Upper lobe of left lung (tissue), 6 donors: ENCODE measurements around the gene CYBRD1. TPM values are rescaled to one million over a fixed set of nuclear protein-coding genes. Genes with fewer than 3 reads are reported as not detected.
"Not testable (repeated sequence)": the region's sequence is repeated elsewhere in the genome, so short reads cannot be mapped to it uniquely, and the experiment has no call there.

Experiments
- ATAC-seq, 2 donors: fragments of 200-7000 bp; cut with Tn5 transposase; one replicate each; pipeline ENCODE4 v1.9.1; 2022; ENCODE audit warnings: mild to moderate bottlenecking in 2 of 2, moderate library complexity in 2 of 2; ENCODE audit not compliant: low FRiP score in 2 of 2
- DNase-seq, 2 donors: peaks; one replicate each; pipeline ENCODE4 v3.0.0-alpha.2; 2019 to 2020
- H3K27ac ChIP-seq, 4 donors: fragments of 200-600 bp; sonication (generic); one replicate each; pipeline ENCODE4 v1.5.1; 2016 to 2019
- H3K27me3 ChIP-seq, 4 donors: fragments of 200-600 bp; sonication (generic); one replicate each; pipeline ENCODE4 v1.5.1; 2017 to 2019
- H3K36me3 ChIP-seq, 4 donors: fragments of 200-600 bp; sonication (generic); one replicate each; pipeline ENCODE4 v1.5.1; 2016 to 2019
- H3K4me1 ChIP-seq, 4 donors: fragments of 200-600 bp; sonication (generic); one replicate each; pipeline ENCODE4 v1.5.1; 2018 to 2019
- H3K4me3 ChIP-seq, 4 donors: fragments of 200-600 bp; sonication (generic); one replicate each; pipeline ENCODE4 v1.5.1; 2017 to 2019; ENCODE audit warnings: mild to moderate bottlenecking in 2 of 4, moderate library complexity in 1 of 4
- H3K9me3 ChIP-seq, 4 donors: fragments of 200-600 bp; sonication (generic); one replicate each; pipeline ENCODE4 v1.5.1; 2018 to 2019
- CTCF ChIP-seq, 6 experiments: fragments of 450-650 bp in 4 of 6; fragments of 200-600 bp in 2 of 6; sonication (generic) in 2 of 6; IDR thresholded peaks; one replicate each; pipeline ENCODE4 v1.5.1; 2016 to 2019; ENCODE audit warnings: antibody characterized with exemption in 6 of 6
- EP300 ChIP-seq, 4 donors: sonication (generic); formaldehyde crosslinking; IDR thresholded peaks; one replicate each; pipeline ENCODE4 v1.5.1; 2017; ENCODE audit warnings: antibody characterized with exemption in 4 of 4, control low read depth in 2 of 4
- POLR2A ChIP-seq, 4 donors: fragments of 450-650 bp; IDR thresholded peaks; one replicate each; pipeline ENCODE4 v1.5.1; 2016 to 2017; ENCODE audit warnings: antibody characterized with exemption in 4 of 4, mild to moderate bottlenecking in 2 of 4
- POLR2AphosphoS5 ChIP-seq, 2 donors: sonication (generic); formaldehyde crosslinking; IDR thresholded peaks; one replicate each; pipeline ENCODE4 v1.5.1; 2017; ENCODE audit warnings: antibody characterized with exemption in 2 of 2
- WGBS, 2 donors: methylation state at CpG; one replicate each; pipeline ENCODE4 v1.1.5; 2017 to 2018; 5-methylcytosine and 5-hydroxymethylcytosine counted together
- total RNA-seq, 6 donors: library from RNA; depleted of rRNA in 4 of 6; stranded (reverse); fragments of >200 nt in 4 of 6; gene quantifications; one replicate each; pipeline versions ENCODE4 v1.1.0 to v1.2.1, GENCODE V29; 2016 to 2021
- donor health status: DM: no; HTN: no; CAD: no; lungs with moderate emphysema.
- donor health status: DM: no; HTN: yes; CAD: no; lungs with severe emphysema.

CYBRD1 gene
- total RNA-seq, 6 donors from 2014 or later = 71.7 to 383 (median 214) TPM

DNA sequence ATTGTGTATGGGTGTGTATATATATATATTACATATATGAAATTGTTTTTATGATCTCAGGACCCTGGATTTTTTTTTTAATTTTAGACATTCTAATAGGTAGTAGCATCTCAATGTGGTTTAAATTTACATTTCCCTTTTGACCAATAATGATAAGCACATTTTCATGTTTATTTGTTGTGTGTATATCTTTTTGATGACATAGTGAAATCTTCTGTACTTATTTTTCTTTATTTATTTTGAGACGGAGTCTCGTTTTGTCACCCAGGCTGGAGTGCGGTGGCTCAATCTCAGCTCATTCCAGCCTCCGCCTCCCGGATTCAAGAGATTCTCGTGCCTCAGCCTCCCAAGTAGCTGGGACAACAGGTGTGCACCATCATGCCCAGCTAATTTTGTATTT is 35.1 kb upstream of the CYBRD1 start:
- no peak for TF ChIP-seq CTCF (IDR thresholded peaks at IDR 0.05)
- TF ChIP-seq POLR2A (IDR thresholded peaks at IDR 0.05) = no peak
- no peak for TF ChIP-seq EP300 (IDR thresholded peaks at IDR 0.05)
- TF ChIP-seq POLR2AphosphoS5 (IDR thresholded peaks at IDR 0.05) = no peak
- Histone ChIP-seq H3K36me3 (no peaks in the 10 kb centered on the region), H3K4me1 (no peaks in the 10 kb centered on the region), H3K27ac (no peak overlapping the region), H3K9me3 (no peaks in the 10 kb centered on the region), H3K27me3 (no peaks in the 10 kb centered on the region), H3K4me3 (no peak overlapping the region)
- no peak for ATAC-seq
- WGBS, 2 donors = 95 to 99% methylated on average over 6 of the region's 6 CpGs
- DNase-seq = no peak

- Histone ChIP-seq H3K9me3 (no peaks in the 10 kb centered on the region), H3K4me3 (no peak overlapping the region), H3K27ac (no peak overlapping the region), H3K4me1 (no peaks in the 10 kb centered on the region), H3K36me3 (no peaks in the 10 kb centered on the region), H3K27me3 (no peaks in the 10 kb centered on the region)
- DNase-seq = no peak
- ATAC-seq = no peak
- TF ChIP-seq EP300 (IDR thresholded peaks at IDR 0.05) (no peak), CTCF (IDR thresholded peaks at IDR 0.05) (no peak), POLR2AphosphoS5 (IDR thresholded peaks at IDR 0.05) (no peak), POLR2A (IDR thresholded peaks at IDR 0.05) (no peak)
- 86 to 91% methylated on average over 4 of the region's 4 CpGs for WGBS, 2 donors
These were observed 34.4 kb upstream of the CYBRD1 start for GRCh38 chr2:171487803-171488259.

- TF ChIP-seq EP300 (IDR thresholded peaks at IDR 0.05) (no peak), CTCF (IDR thresholded peaks at IDR 0.05) (no peak)
- no peaks in the 10 kb centered on the region for H3K9me3 ChIP-seq
- no peaks in the 10 kb centered on the region for H3K4me1 ChIP-seq
- no peaks in the 10 kb centered on the region for H3K27me3 ChIP-seq
- no peak overlapping the region for H3K4me3 ChIP-seq
- WGBS, 2 donors = 89 to 100% methylated on average over 2 of the region's 2 CpGs
- no peak for DNase-seq
- H3K36me3 ChIP-seq = no peaks in the 10 kb centered on the region
- no peak for ATAC-seq
- no peak overlapping the region for H3K27ac ChIP-seq
These were observed 31.7 kb upstream of the CYBRD1 start for GRCh38 chr2:171490577-171490976.

GRCh38 chr2:171491292-171491691 is 31.0 kb upstream of the CYBRD1 start:
- TF ChIP-seq POLR2AphosphoS5 (IDR thresholded peaks at IDR 0.05) (no peak), CTCF (IDR thresholded peaks at IDR 0.05) (no peak), EP300 (IDR thresholded peaks at IDR 0.05) (no peak), POLR2A (IDR thresholded peaks at IDR 0.05) (no peak)
- Histone ChIP-seq H3K36me3 (no peaks in the 10 kb centered on the region), H3K27me3 (no peaks in the 10 kb centered on the region), H3K4me3 (no peak overlapping the region), H3K4me1 (no peaks in the 10 kb centered on the region), H3K27ac (no peak overlapping the region), H3K9me3 (no peaks in the 10 kb centered on the region)
- 87 to 99% methylated on average over 3 of the region's 3 CpGs for WGBS, 2 donors
- ATAC-seq = no peak
- no peak for DNase-seq

DNA sequence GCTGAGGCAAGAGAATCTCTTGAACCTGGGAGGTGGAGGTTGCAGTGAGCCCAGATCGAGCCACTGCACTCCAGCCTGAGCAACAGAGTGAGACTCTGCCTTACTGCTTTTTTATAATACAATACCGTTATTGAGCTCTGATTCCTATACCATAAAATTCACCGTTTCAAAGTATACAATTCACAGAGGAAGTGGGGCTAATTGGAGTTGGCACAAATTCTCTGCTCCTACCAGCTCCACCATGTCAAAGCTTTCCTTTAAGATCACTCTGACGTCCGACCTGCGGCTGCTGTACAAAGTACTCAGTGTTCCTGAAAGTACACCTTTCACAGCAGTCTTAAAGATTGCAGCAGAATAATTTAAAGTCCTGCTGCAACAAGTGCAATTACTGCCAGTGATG is 29.6 kb upstream of the CYBRD1 start:
- Histone ChIP-seq H3K9me3 (no peaks in the 10 kb centered on the region), H3K36me3 (no peaks in the 10 kb centered on the region), H3K27me3 (no peaks in the 10 kb centered on the region), H3K27ac (no peak overlapping the region), H3K4me3 (no peak overlapping the region), H3K4me1 (no peaks in the 10 kb centered on the region)
- TF ChIP-seq EP300 (IDR thresholded peaks at IDR 0.05) = no peak
- TF ChIP-seq POLR2A (IDR thresholded peaks at IDR 0.05) = no peak
- TF ChIP-seq CTCF (IDR thresholded peaks at IDR 0.05) = no peak
- TF ChIP-seq POLR2AphosphoS5 (IDR thresholded peaks at IDR 0.05) = no peak
- DNase-seq (no peak), ATAC-seq (no peak)
- WGBS, 2 donors = 63 to 67% methylated on average over 6 of the region's 6 CpGs

GRCh38 chr2:171497664-171498063 is 24.6 kb upstream of the CYBRD1 start:
- not testable (repeated sequence) for H3K9me3 ChIP-seq, DNase-seq, H3K27ac ChIP-seq, H3K4me1 ChIP-seq, H3K36me3 ChIP-seq, H3K4me3 ChIP-seq, ATAC-seq, H3K27me3 ChIP-seq
- WGBS, 2 donors = 93 to 97% methylated on average over 5 of the region's 5 CpGs
